GM12873 (cell line): Measurements from ENCODE around the gene IRGQ.
A peak's percentile ranks its signal among the peaks of the same experiment; 100 is the strongest.

Experiments used
- TF ChIP-seq, protein P1 (sequence below): IDR thresholded peaks from 2 replicates; pipeline ENCODE4 v1.5.1; 2012; ENCODE audit warnings: low read depth, mild to moderate bottlenecking, moderate library complexity, low read length, control low read depth; ENCODE audit not compliant: insufficient read depth; ENCODE audit errors: missing control alignments

The IRGQ gene

DNA sequence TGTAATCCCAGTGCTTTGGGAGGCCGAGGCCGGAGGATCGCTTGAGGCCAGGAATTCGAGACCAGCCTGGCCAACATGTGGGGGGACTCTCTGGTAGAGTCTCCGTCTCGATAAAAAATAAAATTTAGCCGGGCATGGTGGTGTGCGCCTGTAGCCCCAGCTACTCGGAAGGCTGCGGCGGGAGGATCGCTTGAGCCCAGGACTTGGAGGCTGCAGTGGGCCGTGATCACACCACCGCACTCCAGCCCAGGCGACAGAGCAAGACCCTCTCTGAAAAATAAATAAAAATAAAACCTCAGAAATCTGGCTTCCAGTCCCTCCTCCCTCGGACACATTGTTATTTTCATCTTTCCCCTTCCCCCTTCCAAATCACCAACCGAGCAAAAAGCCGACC, 332 bp downstream of the IRGQ start:
- TF ChIP-seq, protein P1, sequence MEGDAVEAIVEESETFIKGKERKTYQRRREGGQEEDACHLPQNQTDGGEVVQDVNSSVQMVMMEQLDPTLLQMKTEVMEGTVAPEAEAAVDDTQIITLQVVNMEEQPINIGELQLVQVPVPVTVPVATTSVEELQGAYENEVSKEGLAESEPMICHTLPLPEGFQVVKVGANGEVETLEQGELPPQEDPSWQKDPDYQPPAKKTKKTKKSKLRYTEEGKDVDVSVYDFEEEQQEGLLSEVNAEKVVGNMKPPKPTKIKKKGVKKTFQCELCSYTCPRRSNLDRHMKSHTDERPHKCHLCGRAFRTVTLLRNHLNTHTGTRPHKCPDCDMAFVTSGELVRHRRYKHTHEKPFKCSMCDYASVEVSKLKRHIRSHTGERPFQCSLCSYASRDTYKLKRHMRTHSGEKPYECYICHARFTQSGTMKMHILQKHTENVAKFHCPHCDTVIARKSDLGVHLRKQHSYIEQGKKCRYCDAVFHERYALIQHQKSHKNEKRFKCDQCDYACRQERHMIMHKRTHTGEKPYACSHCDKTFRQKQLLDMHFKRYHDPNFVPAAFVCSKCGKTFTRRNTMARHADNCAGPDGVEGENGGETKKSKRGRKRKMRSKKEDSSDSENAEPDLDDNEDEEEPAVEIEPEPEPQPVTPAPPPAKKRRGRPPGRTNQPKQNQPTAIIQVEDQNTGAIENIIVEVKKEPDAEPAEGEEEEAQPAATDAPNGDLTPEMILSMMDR, result no peak

DNA sequence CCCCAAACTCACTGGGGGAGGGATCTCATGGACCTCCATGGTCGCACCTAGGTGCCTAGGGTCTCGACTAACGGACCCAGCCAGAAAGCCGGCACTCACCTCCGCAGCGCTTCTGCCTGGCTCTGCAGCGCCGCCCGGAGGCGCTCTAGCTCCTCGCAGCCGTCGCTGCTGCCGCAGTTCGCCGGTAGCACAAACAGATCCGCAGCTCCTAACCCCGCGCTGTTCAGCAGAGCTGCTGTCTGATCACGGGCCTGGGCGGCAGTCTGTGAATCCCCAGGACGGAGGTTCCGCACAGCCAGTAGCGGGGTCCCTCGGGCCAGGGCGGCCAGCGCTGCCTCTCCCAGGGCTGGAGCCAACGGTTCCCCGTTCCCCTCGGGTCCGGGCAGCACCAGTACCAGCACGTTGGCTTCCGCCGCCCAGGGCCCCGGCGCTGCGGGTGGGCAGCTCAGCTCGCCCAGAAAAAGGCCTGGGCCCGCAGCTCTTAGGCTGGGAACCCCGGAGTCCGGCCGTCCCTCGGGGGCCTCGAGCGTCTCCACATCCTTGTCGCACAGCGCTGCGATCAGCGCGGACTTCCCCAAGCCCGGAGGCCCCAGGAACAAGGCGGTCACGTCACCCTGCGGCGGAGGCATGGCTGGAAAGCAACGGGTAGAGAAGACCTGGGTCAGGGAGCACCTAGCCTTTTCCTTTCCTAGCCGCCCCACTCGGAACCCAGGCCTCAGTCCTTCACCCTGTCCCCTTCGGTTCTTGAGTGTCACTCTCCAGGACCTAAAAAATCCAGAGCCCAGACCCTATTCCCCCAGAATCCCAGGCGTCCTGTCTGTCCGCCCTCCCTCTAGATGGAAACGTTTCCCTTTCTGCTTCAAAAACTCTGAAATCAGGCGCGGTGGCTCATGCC, 977 bp downstream of the IRGQ start:
- TF ChIP-seq, protein P1, result peak; percentile 98

DNA sequence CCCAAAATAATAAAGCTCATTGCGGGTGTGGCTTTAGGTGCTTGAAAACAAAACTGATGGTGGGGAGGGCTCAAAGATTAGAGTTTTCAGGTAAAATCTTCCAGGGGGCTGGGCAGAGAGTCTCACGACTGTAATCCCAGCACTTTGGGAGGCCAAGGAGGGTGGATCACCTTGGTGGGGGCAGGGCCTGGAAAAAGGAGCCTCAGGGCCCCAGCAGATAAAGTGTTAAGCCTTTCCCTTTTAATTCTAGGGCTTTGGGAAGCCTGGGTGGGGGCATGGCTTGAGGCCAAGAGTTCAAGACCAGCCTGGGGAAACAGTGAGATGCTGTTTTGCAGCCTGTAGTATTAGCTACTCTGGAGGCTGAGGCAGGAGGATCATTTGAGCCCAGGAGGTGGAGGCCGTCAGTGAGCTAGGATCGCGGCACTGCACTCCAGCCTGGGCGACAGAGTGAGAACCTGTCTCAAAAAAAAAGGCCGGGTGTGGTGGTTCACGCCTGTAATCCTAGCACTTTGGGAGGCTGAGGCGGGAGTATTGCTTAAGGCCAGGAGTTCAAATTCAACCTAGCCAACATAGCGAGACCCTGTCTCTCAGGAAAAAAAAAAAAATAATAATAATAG, 1.7 kb downstream of the IRGQ start:
- TF ChIP-seq, protein P1, result no peak

DNA sequence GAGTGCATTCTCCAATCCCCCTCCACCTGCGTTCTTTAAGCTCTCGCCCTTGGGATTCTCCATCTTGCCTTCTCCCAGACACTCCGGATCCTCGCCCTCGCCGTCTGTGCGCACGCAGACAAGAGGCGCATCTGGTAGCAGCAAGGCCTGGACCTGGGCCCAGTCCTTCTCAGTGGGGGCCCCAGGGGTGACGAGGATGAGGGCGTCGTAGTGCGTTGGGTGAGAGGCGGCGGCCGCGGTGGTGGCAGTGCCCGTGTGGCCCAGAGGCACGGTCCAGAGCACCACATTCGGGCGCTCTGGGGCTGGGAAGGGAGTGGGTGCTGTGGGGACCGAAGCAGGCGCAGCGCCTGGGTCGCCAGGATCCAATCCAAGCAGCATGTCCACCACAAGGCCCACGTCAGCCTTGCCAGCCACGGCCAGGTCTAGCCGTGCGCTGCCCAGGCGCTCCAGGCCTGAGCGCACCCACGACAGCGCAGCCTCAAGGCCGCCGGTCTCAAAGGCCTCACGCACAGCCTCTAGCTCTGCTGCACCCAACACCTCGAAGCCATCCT, 3.1 kb downstream of the IRGQ start:
- TF ChIP-seq, protein P1, result no peak

DNA sequence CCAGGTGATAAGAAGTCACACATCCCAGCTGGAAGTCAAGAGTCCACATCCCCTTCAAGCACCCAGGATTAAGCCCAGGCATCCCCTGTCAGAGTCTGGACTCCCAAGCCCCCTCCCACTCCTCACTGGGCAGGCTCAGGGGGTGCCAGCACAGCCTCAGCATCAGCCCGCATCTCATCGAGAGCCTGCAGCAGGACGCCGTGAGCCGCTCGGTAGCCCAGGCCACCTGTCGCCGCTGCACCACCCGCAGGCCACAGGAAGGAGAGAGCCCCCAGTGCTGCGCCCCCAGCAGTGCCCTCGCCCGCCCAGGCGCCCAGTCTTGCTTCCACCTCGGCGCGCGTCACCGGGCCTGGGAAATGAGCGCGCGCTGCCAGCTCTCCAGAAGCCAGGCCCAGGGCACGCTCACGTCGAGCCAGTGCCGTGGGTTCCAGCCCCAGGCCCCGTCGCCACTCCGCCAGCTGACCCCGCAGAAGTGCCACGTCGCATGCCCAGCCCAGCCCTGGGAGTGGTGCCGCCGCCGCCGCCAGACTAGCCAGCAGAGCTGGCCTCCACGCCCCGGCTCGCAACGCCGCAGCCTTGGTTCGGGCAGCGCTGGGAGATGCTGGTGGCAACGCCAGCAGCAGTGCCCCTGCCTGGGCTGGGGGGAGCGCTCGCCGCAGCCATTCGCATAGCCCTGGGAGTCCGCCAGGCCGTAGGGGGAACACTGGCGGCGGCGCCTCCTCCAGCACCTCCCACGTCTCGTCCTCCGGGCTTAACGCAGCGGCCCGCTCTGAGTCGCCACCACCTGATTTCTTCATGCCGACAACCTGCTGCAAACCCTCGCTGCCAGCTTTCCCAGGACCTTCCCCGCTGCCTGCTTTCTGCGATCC, 3.8 kb downstream of the IRGQ start:
- TF ChIP-seq, protein P1, result no peak

DNA sequence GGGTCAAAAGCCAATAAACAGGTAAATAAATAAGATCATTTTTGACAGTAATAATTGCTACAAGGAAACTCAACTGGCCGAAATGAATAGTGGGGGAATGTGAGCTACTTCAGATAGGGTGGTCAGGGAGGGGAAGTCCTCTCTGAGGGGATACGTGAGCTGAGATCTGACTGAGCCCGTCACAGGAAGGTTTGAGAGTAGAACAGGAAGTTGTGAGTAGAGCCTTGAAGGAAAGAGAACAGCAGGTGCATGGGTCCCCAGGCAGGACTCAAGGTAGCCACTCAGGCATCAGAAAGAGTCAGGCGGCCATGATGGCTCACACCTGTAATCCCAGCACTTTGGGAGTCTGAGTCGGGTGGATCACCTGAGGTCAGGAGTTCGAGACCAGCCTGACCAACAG, 6.3 kb downstream of the IRGQ start:
- TF ChIP-seq, protein P1, result no peak
